NCI-H345 treated with DMSO at 0.1 percent for 48 hours (cell line): ENCODE measurements around the gene TRIP12.
"Not testable (repeated sequence)": the region's sequence is repeated elsewhere in the genome, so short reads cannot be mapped to it uniquely, and the experiment has no call there.

Experiments used
- DNase-seq: peaks from one replicate; lab custom pipeline; 2025; ENCODE audit not compliant: unreplicated experiment; lab: John Stamatoyannopoulos, UW

Gene TRIP12

GRCh38 chr2:229879191-229879950 lies 42.4 kb downstream of the TRIP12 start:
- DNase-seq = no peak

GRCh38 chr2:229875549-229875948 lies 46.3 kb downstream of the TRIP12 start:
- DNase-seq = no peak

GRCh38 chr2:229874647-229875046 lies 47.2 kb downstream of the TRIP12 start:
- no peak for DNase-seq

GRCh38 chr2:229873123-229873581 lies 48.7 kb downstream of the TRIP12 start:
- DNase-seq = no peak

GRCh38 chr2:229870903-229871656 lies 50.7 kb downstream of the TRIP12 start:
- no peak for DNase-seq

- DNase-seq = no peak
Measured at GRCh38 chr2:229869226-229869625, 52.6 kb downstream of the TRIP12 start.

- no peak for DNase-seq
Measured at GRCh38 chr2:229868794-229869193, 53.0 kb downstream of the TRIP12 start.

GRCh38 chr2:229865033-229865432 lies 56.8 kb downstream of the TRIP12 start:
- no peak for DNase-seq

GRCh38 chr2:229861431-229861830 lies 60.4 kb downstream of the TRIP12 start:
- DNase-seq = no peak

GRCh38 chr2:229860334-229860733 lies 61.5 kb downstream of the TRIP12 start:
- DNase-seq = no peak

- DNase-seq = no peak
Measured at GRCh38 chr2:229858351-229858750, 63.5 kb downstream of the TRIP12 start.

GRCh38 chr2:229857634-229858033 lies 64.2 kb downstream of the TRIP12 start:
- no peak for DNase-seq

- DNase-seq = no peak
Measured at GRCh38 chr2:229856413-229856812, 65.4 kb downstream of the TRIP12 start.

- DNase-seq = no peak
Measured at GRCh38 chr2:229855116-229855515, 66.7 kb downstream of the TRIP12 start.

GRCh38 chr2:229852565-229852964 lies 69.2 kb downstream of the TRIP12 start:
- no peak for DNase-seq

GRCh38 chr2:229851870-229852269 lies 69.9 kb downstream of the TRIP12 start:
- DNase-seq = no peak

- not testable (repeated sequence) for DNase-seq
Measured at GRCh38 chr2:229850355-229851275, 71.2 kb downstream of the TRIP12 start.

- DNase-seq = no peak
Measured at GRCh38 chr2:229849073-229849472, 72.7 kb downstream of the TRIP12 start.

- no peak for DNase-seq
Measured at GRCh38 chr2:229843613-229844012, 78.2 kb downstream of the TRIP12 start.

GRCh38 chr2:229838729-229839128 lies 83.1 kb downstream of the TRIP12 start:
- DNase-seq = no peak

GRCh38 chr2:229836847-229837246 lies 85.0 kb downstream of the TRIP12 start:
- DNase-seq = no peak
